ENCODE measurements around the gene KCNJ12. TPM values are rescaled to one million over a fixed set of nuclear protein-coding genes. Genes with fewer than 3 reads are reported as not detected.

Gene KCNJ12
- total RNA-seq, 1 donor: 1.7 TPM

- H3K4me3 ChIP-seq (ENCODE audit: low read depth, low read length): no peak overlapping the region
- TF ChIP-seq, protein P1, sequence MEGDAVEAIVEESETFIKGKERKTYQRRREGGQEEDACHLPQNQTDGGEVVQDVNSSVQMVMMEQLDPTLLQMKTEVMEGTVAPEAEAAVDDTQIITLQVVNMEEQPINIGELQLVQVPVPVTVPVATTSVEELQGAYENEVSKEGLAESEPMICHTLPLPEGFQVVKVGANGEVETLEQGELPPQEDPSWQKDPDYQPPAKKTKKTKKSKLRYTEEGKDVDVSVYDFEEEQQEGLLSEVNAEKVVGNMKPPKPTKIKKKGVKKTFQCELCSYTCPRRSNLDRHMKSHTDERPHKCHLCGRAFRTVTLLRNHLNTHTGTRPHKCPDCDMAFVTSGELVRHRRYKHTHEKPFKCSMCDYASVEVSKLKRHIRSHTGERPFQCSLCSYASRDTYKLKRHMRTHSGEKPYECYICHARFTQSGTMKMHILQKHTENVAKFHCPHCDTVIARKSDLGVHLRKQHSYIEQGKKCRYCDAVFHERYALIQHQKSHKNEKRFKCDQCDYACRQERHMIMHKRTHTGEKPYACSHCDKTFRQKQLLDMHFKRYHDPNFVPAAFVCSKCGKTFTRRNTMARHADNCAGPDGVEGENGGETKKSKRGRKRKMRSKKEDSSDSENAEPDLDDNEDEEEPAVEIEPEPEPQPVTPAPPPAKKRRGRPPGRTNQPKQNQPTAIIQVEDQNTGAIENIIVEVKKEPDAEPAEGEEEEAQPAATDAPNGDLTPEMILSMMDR (IDR thresholded peaks at IDR 0.05; ENCODE audit: insufficient read depth, low read length): no peak
- no peak for DNase-seq (ENCODE audit: low read depth)
Observed at GRCh38 chr17:21390294-21390693, 14.1 kb downstream of the KCNJ12 start.

DNA sequence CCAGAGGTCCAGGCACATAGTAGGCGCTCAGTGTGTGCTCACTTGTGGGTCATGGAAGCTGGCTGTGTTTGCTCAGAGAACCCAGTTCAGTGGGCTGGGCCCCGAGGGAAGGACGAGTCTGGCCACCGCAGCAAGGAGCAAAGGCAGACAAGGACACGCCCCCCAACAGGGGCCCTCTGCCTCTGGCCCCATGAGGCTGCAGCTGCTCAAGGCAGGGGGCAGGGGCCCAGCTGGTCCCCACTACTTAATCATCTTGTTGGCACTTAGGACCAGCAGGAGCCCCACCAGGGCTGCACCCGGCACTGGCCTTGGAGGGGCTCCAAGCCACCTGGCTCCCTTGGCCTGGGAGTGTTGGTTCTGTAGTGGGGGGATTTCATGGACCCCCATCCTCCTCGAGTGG, 16.1 kb downstream of the KCNJ12 start:
- TF ChIP-seq, protein P1 (IDR thresholded peaks at IDR 0.05; ENCODE audit: insufficient read depth, low read length): no peak
- no peak overlapping the region for H3K4me3 ChIP-seq (ENCODE audit: low read depth, low read length)

GRCh38 chr17:21394265-21394664, 18.1 kb downstream of the KCNJ12 start:
- H3K4me3 ChIP-seq (ENCODE audit: low read depth, low read length): no peak overlapping the region
- TF ChIP-seq, protein P1 (IDR thresholded peaks at IDR 0.05; ENCODE audit: insufficient read depth, low read length): no peak
- no peak for DNase-seq (ENCODE audit: low read depth)

More for the DNA sequence above, 16.1 kb downstream of the KCNJ12 start:
- no peak for DNase-seq (ENCODE audit: low read depth)

DNA sequence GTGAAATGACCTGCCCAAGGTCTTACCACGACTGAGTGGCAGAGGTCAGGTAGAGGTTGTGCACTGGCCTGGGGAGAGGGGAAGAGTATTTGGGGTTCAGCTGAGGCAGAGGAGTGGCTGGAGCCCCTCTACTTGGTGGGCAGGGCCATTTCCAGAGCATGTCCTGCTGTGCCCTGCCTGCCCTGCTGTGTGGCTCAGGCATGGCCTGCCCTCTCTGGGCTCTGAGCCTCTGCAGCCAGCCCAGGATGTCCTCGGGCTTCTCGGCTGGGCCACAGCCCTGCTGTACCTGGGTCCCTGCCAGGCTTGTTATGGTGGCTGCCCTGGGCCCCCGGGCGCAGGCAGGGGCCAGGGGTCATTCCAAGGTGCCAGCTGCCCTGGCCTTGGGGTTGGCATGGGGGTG, 19.6 kb downstream of the KCNJ12 start:
- no peak for DNase-seq (ENCODE audit: low read depth)
- TF ChIP-seq, protein P1 (IDR thresholded peaks at IDR 0.05; ENCODE audit: insufficient read depth, low read length): no peak
- no peak overlapping the region for H3K4me3 ChIP-seq (ENCODE audit: low read depth, low read length)

GRCh38 chr17:21396237-21396636, 20.1 kb downstream of the KCNJ12 start:
- TF ChIP-seq, protein P1 (IDR thresholded peaks at IDR 0.05; ENCODE audit: insufficient read depth, low read length): no peak
- H3K4me3 ChIP-seq (ENCODE audit: low read depth, low read length): no peak overlapping the region
- no peak for DNase-seq (ENCODE audit: low read depth)

- TF ChIP-seq, protein P1 (IDR thresholded peaks at IDR 0.05; ENCODE audit: insufficient read depth, low read length): no peak
- DNase-seq (ENCODE audit: low read depth): peak; percentile 74
- H3K4me3 ChIP-seq (ENCODE audit: low read depth, low read length): no peak overlapping the region
Observed at GRCh38 chr17:21397341-21398190, 21.4 kb downstream of the KCNJ12 start.

Data from fibroblast of the aortic adventitia (primary cell).